SK-N-DZ (cell line): ENCODE measurements around the gene MVP.

ENCODE experiments used
- DNase-seq: peaks from one replicate; pipeline ENCODE4 v3.0.0-alpha.2; 2015; ENCODE audit warnings: low spot score

MVP gene

DNA sequence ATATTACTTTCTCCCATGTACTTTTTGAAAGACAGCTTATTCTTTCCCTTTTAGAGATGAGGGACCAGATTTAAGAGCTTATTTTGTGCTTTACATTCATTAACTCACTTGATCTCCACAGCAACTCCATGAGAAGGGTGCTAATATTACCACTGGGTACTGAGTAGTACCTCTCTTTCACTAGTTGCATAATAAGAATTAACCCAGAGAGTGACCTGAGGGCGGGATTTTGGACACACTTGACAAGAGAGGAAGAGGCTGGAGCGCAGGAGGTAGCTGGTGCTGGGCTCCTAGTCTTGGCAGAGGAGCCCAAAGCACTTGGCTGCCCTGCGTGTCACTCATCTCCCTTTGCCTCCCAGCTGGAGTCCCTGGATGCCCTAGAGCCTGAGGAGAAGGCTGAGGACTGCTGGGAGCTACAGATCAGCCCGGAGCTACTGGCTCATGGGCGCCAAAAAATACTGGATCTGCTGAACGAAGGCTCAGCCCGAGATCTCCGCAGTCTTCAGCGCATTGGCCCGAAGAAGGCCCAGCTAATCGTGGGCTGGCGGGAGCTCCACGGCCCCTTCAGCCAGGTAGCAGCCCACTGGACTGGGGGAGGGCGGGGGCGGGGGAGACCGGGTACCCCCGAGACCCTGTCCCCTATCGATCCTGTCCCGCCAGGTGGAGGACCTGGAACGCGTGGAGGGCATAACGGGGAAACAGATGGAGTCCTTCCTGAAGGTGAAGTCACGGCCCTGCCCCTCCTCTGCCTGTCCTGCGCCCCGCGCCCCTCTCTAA lies 15.6 kb upstream of the MVP start:
- no peak for DNase-seq

DNA sequence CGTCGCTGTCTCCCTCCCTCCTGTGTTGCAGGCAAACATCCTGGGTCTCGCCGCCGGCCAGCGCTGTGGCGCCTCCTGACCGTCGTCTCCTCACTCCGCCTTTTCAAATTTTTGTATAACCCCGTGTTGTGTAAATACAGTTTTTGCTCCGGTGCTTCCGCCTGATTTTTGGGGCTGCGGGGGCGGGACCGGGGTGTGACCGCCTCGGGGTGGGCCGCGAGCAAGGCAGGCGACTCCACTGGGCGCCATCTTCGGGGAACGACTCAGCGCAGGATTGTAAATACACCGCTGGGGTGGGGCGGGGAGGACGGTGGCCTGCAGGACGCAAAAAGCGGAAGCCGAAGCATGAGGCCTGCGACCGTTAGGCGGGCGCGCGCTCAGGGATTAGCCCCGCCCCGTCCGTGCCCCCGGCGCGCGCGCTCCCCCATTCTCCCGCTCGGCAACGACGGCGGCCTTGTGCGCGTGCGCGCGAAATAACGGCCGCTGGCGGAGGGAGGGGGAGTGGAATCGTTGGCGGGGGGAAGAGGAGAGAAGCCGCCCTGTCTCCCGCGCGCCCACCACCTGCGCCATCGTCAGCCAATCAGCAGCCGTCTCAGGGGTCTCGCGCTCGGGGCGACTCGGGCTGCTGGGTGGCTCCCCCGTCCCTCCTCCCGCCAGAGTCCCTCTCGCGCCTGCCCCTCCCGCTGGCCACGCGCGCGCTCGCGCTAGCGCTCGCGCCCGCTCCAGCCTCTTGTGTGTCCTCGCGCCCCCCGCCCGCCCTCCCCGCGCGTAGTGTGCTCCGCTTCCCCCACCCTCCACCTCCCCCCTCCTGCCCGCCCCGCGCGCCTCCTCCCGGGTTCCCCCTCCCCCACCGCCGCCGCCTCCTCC lies 14.8 kb upstream of the MVP start:
- DNase-seq: peak; percentile 99

- no peak for DNase-seq
These were observed 14.1 kb upstream of the MVP start, which contains the start of gene MAZ for GRCh38 chr16:29806099-29806579. TSS of gene MAZ (plus strand) at chr16:29806529. CDS start at chr16:29806702, 173 bp downstream.

DNA sequence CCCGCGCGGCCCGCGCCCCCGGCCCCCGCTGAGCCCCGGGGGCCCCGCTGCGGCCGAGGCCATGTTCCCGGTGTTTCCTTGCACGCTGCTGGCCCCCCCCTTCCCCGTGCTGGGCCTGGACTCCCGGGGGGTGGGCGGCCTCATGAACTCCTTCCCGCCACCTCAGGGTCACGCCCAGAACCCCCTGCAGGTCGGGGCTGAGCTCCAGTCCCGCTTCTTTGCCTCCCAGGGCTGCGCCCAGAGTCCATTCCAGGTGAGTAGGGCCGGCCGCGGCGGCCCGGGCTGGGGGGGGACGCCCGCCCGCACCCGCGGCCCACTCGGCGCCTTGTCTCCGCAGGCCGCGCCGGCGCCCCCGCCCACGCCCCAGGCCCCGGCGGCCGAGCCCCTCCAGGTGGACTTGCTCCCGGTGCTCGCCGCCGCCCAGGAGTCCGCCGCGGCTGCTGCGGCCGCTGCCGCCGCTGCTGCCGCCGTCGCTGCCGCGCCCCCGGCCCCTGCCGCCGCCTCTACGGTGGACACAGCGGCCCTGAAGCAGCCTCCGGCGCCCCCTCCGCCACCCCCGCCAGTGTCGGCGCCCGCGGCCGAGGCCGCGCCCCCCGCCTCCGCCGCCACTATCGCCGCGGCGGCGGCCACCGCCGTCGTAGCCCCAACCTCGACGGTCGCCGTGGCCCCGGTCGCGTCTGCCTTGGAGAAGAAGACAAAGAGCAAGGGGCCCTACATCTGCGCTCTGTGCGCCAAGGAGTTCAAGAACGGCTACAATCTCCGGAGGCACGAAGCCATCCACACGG lies 13.4 kb upstream of the MVP start:
- DNase-seq: peak; percentile 77

GRCh38 chr16:29807426-29808218 lies 12.6 kb upstream of the MVP start:
- peak; percentile 88 for DNase-seq

GRCh38 chr16:29808219-29808900 lies 11.9 kb upstream of the MVP start:
- no peak for DNase-seq

GRCh38 chr16:29809031-29809747 lies 11.1 kb upstream of the MVP start:
- DNase-seq: no peak

DNA sequence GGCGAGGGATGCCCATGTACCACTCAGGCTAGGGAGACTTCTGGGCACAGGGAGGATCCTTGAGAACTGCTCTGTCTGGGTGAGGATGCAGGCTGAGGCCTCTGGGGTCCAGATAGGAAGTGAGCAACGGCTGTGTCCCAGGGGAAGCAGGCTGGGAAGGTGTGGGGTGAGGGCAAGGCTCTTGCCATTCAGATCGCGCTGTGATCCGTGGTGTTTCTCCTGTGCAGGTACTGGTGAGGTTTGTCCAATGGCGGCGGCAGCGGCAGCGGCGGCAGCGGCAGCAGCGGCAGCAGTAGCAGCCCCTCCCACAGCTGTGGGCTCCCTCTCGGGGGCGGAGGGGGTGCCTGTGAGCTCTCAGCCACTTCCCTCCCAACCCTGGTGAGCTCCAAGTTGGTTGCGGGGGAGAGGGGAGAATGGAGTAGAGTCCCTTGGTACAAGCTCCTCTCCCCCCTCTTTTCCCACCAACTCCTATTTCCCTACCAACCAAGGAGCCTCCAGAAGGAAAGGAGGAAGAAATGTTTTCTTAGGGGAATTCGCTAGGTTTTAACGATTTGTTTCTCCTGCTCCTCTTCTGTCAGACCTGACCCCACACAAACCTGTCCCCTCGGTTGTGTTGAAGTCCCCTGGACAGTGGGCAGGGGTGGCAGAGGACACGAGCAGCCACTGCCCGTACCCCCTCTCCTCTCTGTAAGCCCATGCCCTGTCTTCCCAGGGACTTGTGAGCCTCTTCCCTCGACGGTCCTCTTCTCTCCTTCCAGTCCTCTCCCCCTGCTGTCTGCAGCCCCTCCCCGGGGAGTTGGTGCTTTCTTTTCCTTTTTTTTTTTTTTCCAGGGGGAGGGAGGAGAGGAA lies 10.2 kb upstream of the MVP start:
- peak; percentile 68 for DNase-seq

DNA sequence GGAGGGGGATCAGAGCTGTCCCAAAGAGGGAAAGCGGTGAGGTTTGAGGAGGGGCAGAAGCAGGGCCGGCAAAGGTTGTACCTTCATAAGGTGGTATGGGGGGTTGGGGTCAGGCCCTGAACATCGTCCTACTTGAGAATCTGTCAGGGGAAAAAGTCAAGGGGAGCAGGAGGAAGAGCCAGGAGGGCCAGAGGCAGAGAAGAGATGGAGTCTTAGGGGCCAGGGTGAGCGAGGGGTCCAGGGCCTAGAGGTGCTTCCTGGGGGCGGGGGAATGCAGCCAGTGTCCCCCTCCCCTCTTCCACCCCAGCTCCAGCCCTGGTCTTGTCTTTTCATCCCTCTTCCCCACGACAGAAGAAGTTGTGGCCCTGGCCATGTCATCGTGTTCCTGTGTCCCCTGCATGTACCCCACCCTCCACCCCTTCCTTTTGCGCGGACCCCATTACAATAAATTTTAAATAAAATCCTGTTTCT lies 9.5 kb upstream of the MVP start:
- DNase-seq: peak; percentile 61

- DNase-seq: peak; percentile 99
These were observed 8.9 kb upstream of the MVP start for GRCh38 chr16:29811170-29811895.

GRCh38 chr16:29811896-29812665 lies 8.2 kb upstream of the MVP start, which contains the start of gene PRRT2:
TSS of gene PRRT2 (plus strand) at chr16:29812193. CDS start at chr16:29813055, 862 bp downstream.
- peak; percentile 89 for DNase-seq

GRCh38 chr16:29812754-29813643 lies 7.3 kb upstream of the MVP start:
- DNase-seq: no peak

GRCh38 chr16:29813644-29814562 lies 6.4 kb upstream of the MVP start:
- peak; percentile 80 for DNase-seq

- DNase-seq: no peak
These were observed 5.7 kb upstream of the MVP start for GRCh38 chr16:29814592-29814991.
